Measurements from ENCODE around the gene ANKRD36B.
"Not testable (repeated sequence)": the region's sequence is repeated elsewhere in the genome, so short reads cannot be mapped to it uniquely, and the experiment has no call there.

The ANKRD36B gene

GRCh38 chr2:97549058-97549457, 40.6 kb downstream of the ANKRD36B start:
- not testable (repeated sequence) for DNase-seq (ENCODE audit: low spot score)

GRCh38 chr2:97548536-97548935, 41.1 kb downstream of the ANKRD36B start:
- not testable (repeated sequence) for DNase-seq (ENCODE audit: low spot score)

- no peak for DNase-seq (ENCODE audit: low spot score)
These were observed 43.0 kb downstream of the ANKRD36B start for GRCh38 chr2:97546711-97547110.

GRCh38 chr2:97544911-97545310, 44.8 kb downstream of the ANKRD36B start:
- not testable (repeated sequence) for DNase-seq (ENCODE audit: low spot score)

- DNase-seq (ENCODE audit: low spot score), result not testable (repeated sequence)
These were observed 63.8 kb downstream of the ANKRD36B start for GRCh38 chr2:97525904-97526303.

- DNase-seq (ENCODE audit: low spot score), result not testable (repeated sequence)
These were observed 65.9 kb downstream of the ANKRD36B start for GRCh38 chr2:97523816-97524215.

- not testable (repeated sequence) for DNase-seq (ENCODE audit: low spot score)
These were observed 66.6 kb downstream of the ANKRD36B start for GRCh38 chr2:97522916-97523555.

- DNase-seq (ENCODE audit: low spot score), result not testable (repeated sequence)
These were observed 94.0 kb downstream of the ANKRD36B start for GRCh38 chr2:97495651-97496050.

- DNase-seq (ENCODE audit: low spot score), result not testable (repeated sequence)
These were observed 99.5 kb downstream of the ANKRD36B start for GRCh38 chr2:97490141-97490540.
